ENCODE results near the gene TFAM. TPM values are rescaled to one million over a fixed set of nuclear protein-coding genes. Genes with fewer than 3 reads are reported as not detected.

Gene TFAM
- total RNA-seq, 1 experiment from 2014 or later = 42.5 TPM

DNA sequence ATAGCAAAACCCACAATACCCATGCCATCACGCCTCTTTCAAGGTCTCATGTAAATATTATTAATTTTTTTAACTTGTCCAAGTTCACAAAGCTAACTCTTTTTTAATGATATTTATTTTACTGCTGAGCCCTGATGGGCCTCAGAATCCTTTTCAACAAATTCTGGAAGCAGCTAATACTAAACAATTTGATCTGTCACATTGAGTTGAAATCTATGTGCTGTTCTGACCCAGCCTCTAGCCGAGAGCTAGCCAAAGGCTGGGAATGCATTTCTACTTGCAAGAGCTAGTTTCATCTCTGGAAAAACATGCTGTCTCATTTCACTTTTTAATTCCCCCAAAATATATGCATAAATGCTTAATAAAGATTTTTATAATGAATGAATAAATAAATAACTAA lies 47.9 kb downstream of the TFAM start:
- no peak for DNase-seq (ENCODE audit: low spot score)

DNA sequence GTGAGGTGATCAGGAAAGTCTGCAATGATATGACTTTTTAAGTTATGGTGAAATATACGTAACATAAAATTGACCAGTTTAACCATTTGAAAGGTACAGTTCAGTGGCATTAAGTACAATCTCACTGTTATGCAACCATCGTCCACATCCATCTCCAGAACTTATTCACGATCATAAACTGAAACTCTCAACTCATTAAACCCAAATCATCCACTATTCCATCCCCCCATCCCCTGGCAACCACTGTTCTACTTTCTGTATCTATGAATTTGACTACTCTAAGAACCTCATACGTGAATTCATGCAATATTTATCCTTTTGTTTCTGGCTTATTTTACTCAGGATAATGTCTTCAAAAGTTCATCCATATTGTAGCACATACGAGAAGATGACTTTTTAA lies 48.4 kb downstream of the TFAM start:
- no peak for DNase-seq (ENCODE audit: low spot score)

DNA sequence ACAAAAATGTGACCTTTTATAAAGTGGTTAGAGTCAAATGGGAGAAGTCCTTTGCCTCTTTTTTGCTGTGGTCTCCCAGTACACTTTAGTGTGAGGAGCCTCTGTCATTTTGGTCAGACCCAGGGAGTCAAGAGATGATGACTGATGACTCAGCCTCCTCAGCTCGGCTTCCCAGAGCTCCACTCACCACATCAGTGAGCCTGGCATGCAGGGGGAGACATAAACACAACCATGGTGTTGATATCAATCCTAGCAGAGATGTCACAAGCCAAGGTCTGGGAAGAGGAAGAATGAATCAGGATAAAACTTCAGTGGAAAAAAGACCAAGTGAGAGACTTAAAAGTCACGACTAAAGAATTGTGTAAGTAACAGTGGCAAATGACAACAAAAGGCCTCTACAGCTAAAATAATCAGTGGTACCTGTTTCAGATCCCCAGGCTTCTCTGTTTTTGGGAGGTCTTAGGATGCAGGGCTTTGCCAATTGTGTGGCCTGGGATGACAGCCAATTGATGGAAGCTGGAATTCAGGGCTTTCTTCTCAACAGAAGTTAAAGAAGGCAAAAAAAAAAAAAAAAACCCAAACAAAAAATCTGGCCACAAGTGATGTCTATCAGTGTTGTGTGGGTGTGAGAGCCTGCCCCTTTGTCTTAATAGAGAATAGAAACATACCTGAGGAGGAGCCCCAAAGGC lies 50.2 kb downstream of the TFAM start:
- peak; percentile 99 for DNase-seq (ENCODE audit: low spot score)

DNA sequence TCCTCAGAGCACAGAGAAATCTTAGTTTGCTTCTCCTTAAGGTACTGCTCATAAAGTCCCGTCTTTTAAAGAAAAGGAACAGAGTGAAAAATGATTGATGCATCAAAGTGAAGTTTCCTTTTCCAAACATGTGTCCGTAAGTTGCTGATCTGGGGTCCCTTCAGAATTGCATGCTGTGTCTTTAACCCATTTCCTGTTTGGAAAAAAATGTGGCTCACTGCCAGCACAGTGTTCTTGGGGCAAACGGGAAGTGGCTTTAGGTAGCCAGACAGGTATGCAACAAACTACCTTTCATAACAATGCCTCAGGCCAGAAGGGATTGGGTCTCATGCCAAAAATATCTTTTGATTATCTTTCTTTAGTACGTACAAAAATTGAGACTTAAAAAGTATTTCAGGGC lies 50.9 kb downstream of the TFAM start:
- DNase-seq (ENCODE audit: low spot score) = peak; percentile 84

DNA sequence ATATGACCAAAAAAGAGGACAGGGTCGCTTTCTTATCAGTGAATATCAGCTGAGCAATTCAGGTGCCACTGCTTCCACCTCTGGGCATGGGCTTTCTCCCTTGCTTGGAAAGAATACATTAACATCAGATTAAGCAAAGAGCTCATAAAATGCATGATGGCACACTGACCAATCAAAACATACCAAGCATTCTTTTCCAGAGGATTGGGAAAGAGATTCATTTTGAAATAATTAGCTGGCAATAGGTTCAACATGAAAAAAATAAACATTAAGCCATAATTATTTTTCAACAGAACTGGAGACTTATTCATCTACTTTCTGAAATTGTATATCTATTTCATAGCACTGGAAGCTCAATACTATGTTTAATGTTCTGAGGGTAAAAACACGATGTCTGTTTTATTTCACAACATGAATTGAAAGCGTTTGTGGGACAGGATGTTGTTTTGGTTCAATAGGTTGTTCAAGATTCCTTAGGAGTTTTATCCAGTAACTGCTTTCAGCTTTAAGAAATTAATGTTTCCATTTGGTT lies 53.2 kb downstream of the TFAM start:
- DNase-seq (ENCODE audit: low spot score) = peak; percentile 47

DNA sequence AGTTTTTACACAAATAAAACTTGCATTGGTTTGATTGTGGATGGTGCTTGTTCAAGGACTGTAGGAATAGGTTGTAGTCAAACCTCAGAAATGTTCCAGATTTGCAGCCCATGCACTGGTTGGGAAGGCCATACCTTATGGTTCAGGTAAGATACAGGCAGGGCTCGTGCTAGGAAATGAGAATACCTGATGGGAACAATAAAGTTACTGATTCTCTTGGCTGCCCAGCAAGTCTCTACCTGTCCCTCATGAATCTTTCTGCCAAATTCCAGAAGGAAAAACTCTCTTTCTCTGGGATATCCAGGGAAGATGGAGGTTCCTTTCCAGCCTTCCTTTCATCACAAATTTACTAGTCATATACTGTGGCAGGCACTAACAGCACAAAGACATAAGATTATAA lies 53.8 kb downstream of the TFAM start:
- no peak for DNase-seq (ENCODE audit: low spot score)

DNA sequence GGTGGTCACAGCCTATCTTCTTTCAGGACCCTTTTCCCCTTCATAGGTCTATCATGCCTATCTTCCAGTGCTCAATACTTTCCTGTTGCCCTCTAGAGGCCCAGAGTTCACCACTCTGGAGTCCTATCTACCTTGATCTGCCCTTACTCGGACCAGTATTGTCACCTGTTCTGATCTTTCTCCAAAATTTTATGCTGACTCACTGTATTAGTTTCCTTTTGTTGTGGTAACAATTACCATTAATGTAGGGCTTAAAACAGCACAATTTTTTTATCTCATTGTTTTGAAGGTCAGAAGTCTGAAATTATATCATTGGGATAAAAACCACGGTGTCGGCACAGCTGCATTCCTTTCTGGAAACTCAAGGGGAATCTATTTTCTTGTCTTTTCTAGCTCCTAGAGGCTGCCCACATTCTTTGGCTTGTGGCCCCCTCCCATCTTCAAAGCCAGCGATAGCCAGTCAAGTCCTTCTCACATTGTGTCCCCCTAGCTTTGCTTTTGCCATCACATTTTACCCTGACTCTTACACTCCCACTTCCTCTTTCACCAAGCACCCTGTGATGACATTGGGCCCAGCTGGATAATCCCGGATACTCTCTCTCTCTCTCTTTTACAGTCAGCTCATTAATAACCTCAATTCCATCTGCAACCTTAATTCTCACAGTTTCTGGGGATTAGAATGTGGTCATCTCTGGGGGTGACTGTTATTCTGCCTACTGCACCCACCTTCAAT lies 54.6 kb downstream of the TFAM start:
- no peak for DNase-seq (ENCODE audit: low spot score)

DNA sequence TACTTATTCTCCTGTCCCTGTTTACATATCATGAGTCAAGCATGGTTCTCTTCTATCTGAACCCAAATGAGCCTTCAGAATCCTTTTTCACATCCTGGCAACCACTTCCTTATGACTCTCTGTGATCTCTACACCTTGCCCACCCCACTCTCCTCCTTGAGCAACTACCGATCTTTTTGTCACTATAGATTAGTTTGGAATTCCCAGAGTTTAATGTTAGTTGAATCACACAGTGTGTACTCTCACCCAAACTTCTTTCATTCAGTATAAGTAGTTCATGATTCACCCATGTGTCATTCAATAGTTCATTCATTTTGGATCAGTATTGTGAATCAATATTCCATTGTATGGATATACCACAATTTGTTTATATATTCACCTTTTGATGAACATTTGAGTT lies 55.3 kb downstream of the TFAM start:
- DNase-seq (ENCODE audit: low spot score) = no peak

DNA sequence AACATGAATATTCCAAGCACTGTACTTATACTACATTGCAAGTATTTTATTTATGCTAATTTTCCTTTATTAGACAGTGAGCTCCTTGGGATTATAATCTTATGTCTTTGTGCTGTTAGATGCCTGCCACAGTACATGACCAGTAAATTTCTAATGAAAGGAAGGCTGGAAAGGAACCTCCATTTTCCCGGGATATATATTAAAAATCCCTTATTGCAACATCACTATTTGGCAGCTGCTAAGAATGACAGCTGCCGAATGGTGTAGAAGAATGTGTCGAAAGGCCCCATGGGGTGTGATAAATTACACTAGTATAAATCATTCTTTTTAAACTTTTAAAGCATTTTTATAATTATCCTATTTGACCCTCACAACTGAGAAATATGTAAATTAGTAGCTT lies 59.1 kb downstream of the TFAM start:
- DNase-seq (ENCODE audit: low spot score) = no peak

DNA sequence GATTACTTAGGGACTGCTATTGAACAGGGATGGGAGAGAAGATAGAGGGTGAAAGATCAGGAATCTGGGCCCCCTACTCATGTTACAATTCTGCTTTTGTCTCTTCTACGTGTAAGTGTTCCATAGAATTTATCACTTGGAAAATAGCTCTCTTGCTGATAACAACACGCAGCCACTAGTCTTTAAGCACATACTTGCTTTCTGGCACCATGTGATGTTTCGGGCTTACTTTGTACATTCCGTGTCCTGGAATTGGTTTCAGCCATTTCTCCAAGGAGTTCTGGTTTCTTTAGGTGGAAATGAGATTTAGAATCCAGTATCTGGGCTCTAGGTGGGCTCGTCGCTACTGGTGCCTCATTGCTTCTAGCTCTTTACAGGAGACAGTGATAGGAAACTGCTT lies 59.7 kb downstream of the TFAM start:
- DNase-seq (ENCODE audit: low spot score) = no peak

DNA sequence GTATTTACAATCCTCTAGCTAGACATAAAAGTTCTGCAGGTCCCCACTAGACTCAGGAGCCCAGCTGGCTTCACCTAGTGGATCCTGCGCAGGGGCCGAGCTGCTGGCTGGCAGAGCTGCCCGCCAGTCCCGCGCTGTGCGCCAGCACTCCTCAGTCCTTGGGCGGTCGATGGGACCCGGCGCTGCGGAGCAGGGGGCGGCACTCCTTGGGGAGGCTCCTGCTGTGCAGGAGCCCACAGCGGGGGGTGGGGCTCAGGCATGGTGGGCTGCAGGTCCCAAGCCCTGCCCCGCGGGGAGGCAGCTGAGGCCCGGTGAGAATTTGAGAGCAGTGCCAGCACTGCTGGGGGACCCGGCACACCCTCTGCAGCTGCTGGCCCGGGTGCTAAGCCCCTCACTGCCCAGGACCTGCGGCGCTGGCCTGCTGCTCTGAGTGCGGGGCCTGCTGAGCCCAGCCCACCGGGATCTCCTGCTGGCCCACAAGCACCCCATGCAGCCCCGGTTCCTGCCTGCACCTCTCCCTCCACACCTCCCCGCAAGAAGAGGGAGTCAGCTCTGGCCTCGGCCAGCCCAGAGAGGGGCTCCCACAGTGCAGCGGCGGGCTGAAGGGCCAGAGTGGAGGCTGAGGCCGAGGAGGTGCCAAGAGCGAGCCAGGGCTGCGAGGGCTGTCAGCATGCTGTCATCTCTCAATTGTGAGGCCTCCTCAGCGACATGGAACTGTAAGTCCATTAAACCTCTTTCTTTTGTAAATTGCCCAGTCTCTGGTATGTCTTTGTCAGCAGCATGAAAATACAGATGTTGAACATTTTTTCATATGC lies 63.1 kb downstream of the TFAM start:
- DNase-seq (ENCODE audit: low spot score) = no peak

Other genes with a start within 250 kb of the TFAM start
- gene IPMK, start 117.5 kb upstream of the TFAM start, total RNA-seq (2014; rRNA removed; shearing (Covaris generic)) = 4.9 and 7.8 TPM in 2 replicates
- gene CISD1, start 116.2 kb upstream of the TFAM start, total RNA-seq (2014; rRNA removed; shearing (Covaris generic)) = 90.1 and 90.2 TPM in 2 replicates
- gene UBE2D1, start 50.4 kb upstream of the TFAM start, total RNA-seq (2014; rRNA removed; shearing (Covaris generic)) = 23.0 and 27.0 TPM in 2 replicates
- 8.6 and 11.8 TPM in 2 replicates for gene BICC1, start 127.5 kb downstream of the TFAM start, total RNA-seq (2014; rRNA removed; shearing (Covaris generic))

Measured in H4 (cell line).